HepG2 (cell line): ENCODE measurements around the gene TMEM63B. TPM values are rescaled to one million over a fixed set of nuclear protein-coding genes. Genes with fewer than 3 reads are reported as not detected.
A peak's percentile ranks its signal among the peaks of the same experiment; 100 is the strongest.

Source experiments
- ATM ChIP-seq: fragments of 450-650 bp; IDR thresholded peaks from 2 replicates; pipeline ENCODE4 v1.7.1; 2017; ENCODE audit warnings: mild to moderate bottlenecking, borderline replicate concordance
- BATF2 ChIP-seq: sonication (generic); formaldehyde crosslinking; IDR thresholded peaks from 2 replicates; pipeline ENCODE4 v1.8.0; 2022; ENCODE audit warnings: mild to moderate bottlenecking, missing genetic modification reagents, moderate library complexity
- BCLAF1 ChIP-seq: fragments of 450-650 bp; IDR thresholded peaks from 2 replicates; pipeline ENCODE4 v1.6.1; 2017; ENCODE audit warnings: mild to moderate bottlenecking
- GZF1 ChIP-seq: sonication (generic); formaldehyde crosslinking; IDR thresholded peaks from 2 replicates; pipeline ENCODE4 v1.5.1; 2020; ENCODE audit warnings: mild to moderate bottlenecking, missing genetic modification reagents
- HDAC1 ChIP-seq: sonication (generic); formaldehyde crosslinking; IDR thresholded peaks from 2 replicates; pipeline ENCODE4 v1.5.1; 2020; ENCODE audit warnings: mild to moderate bottlenecking, missing genetic modification reagents
- MED8 ChIP-seq: sonication (generic); formaldehyde crosslinking; IDR thresholded peaks from 2 replicates; pipeline ENCODE4 v1.8.1; 2023; ENCODE audit warnings: mild to moderate bottlenecking, missing genetic modification reagents; ENCODE audit not compliant: insufficient replicate concordance
- MTA1 ChIP-seq: sonication (generic); formaldehyde crosslinking; IDR thresholded peaks from 2 replicates; pipeline ENCODE4 v1.4.0; 2020; ENCODE audit warnings: missing genetic modification reagents, mild to moderate bottlenecking, borderline replicate concordance
- MTF1 ChIP-seq: sonication (generic); formaldehyde crosslinking; IDR thresholded peaks from 2 replicates; pipeline ENCODE4 v1.5.0; 2020; ENCODE audit warnings: missing genetic modification reagents
- USF2 ChIP-seq, 2 experiments: sonication (generic) in 1 of 2; formaldehyde crosslinking in 1 of 2; IDR thresholded peaks; 2 replicates each; pipeline versions ENCODE4 v1.5.1 to v1.6.1; 2011 to 2020; ENCODE audit warnings: borderline replicate concordance in 1 of 2, low read depth in 1 of 2, low read length in 1 of 2, mild to moderate bottlenecking in 1 of 2, missing genetic modification reagents in 1 of 2, moderate library complexity in 1 of 2
- WIZ ChIP-seq: sonication (generic); formaldehyde crosslinking; IDR thresholded peaks from 2 replicates; pipeline ENCODE4 v1.5.1; 2020; ENCODE audit warnings: mild to moderate bottlenecking, missing genetic modification reagents
- YY1 ChIP-seq: IDR thresholded peaks from 2 replicates; pipeline ENCODE4 v1.6.1; 2011; ENCODE audit warnings: low read length, low read depth, moderate library complexity, mild to moderate bottlenecking; ENCODE audit not compliant: insufficient read depth, insufficient replicate concordance
- ZBTB21 ChIP-seq: sonication (generic); formaldehyde crosslinking; IDR thresholded peaks from 2 replicates; pipeline ENCODE4 v1.4.0; 2020; ENCODE audit warnings: missing genetic modification reagents
- ZNF124 ChIP-seq: sonication (generic); formaldehyde crosslinking; IDR thresholded peaks from 2 replicates; pipeline ENCODE4 v1.4.0; 2020; ENCODE audit warnings: missing genetic modification reagents
- ZNF33B ChIP-seq: sonication (generic); formaldehyde crosslinking; IDR thresholded peaks from 2 replicates; pipeline ENCODE4 v1.5.1; 2020; ENCODE audit warnings: mild to moderate bottlenecking, missing genetic modification reagents
- ZNF460 ChIP-seq: sonication (generic); formaldehyde crosslinking; IDR thresholded peaks from 2 replicates; pipeline ENCODE4 v1.5.1; 2020; ENCODE audit warnings: missing genetic modification reagents, mild to moderate bottlenecking, borderline replicate concordance
- ZNF652 ChIP-seq: IDR thresholded peaks from 2 replicates; pipeline ENCODE4 v1.6.1; 2016; ENCODE audit warnings: low read depth, borderline replicate concordance
- ZNF691 ChIP-seq: sonication (generic); formaldehyde crosslinking; IDR thresholded peaks from 2 replicates; pipeline ENCODE4 v1.4.0; 2020; ENCODE audit warnings: missing genetic modification reagents, low read depth, mild to moderate bottlenecking, borderline replicate concordance
- ZNF703 ChIP-seq: sonication (generic); formaldehyde crosslinking; IDR thresholded peaks from 2 replicates; pipeline ENCODE4 v1.5.1; 2020; ENCODE audit warnings: missing genetic modification reagents, mild to moderate bottlenecking, moderate library complexity, borderline replicate concordance
- ZXDC ChIP-seq: sonication (generic); formaldehyde crosslinking; IDR thresholded peaks from 2 replicates; pipeline ENCODE4 v1.5.0; 2020; ENCODE audit warnings: mild to moderate bottlenecking, missing genetic modification reagents
- polyA plus RNA-seq, 8 experiments: library from polyadenylated mRNA; depleted of rRNA in 3 of 8; stranded (reverse) in 7 of 8; unstranded in 1 of 8; fragments of >200 nt; fragmentation: Illumina TruSeq in 4 of 8; extraction: Trizol in 4 of 8; gene quantifications; 2 replicates each; pipeline versions ENCODE4 v1.2.1 to v1.2.3, GENCODE V29; 2011 to 2016; ENCODE audit warnings: low read depth in 4 of 8, missing spikeins in 1 of 8, mixed read lengths in 1 of 8; ENCODE audit not compliant: insufficient read depth in 1 of 8
- total RNA-seq, 5 experiments: library from RNA; depleted of rRNA; stranded (reverse); fragments of >200 nt; fragmentation: Illumina TruSeq; extraction: Trizol; gene quantifications; 2 replicates each; pipeline ENCODE4 v1.2.3, GENCODE V29; 2016; ENCODE audit warnings: low read depth in 1 of 5

Gene TMEM63B
- total and polyA plus RNA-seq, 2 of the 13 experiments (the other 11 are each of a cell fraction or from before 2014, with no cell fraction given): 27.4 to 75.8 TPM

- TF ChIP-seq USF2 (IDR thresholded peaks at IDR 0.05; ENCODE audit: low read depth, low read length) (no peak), USF2 (CRISPR knock-in tag; IDR thresholded peaks at IDR 0.05; ENCODE audit: borderline replicate concordance) (no peak), ZNF33B (CRISPR knock-in tag) (no peak; the same call in 1 of the 2 replicates), ZNF691 (peak; percentile 28; the same call in 1 of the 2 replicates), HDAC1 (CRISPR knock-in tag) (peak; percentile 93), BCLAF1 (no peak), GZF1 (CRISPR knock-in tag) (no peak), WIZ (CRISPR knock-in tag) (no peak), MTA1 (CRISPR knock-in tag) (no peak; the same call in none of the 2 replicates), MTF1 (CRISPR knock-in tag) (no peak), ZNF652 (CRISPR knock-in tag) (peak; percentile 36; the same call in 1 of the 2 replicates), BATF2 (no peak), ATM (no peak), MED8 (CRISPR knock-in tag) (no peak), ZXDC (CRISPR knock-in tag) (no peak), ZNF703 (CRISPR knock-in tag) (no peak; the same call in 1 of the 2 replicates), ZBTB21 (CRISPR knock-in tag) (peak; percentile 89), ZNF460 (CRISPR knock-in tag) (no peak; the same call in 1 of the 2 replicates), ZNF124 (CRISPR knock-in tag) (0 out of 2 replicates have a peak, but pooled peaks have one; percentile 29), YY1 (peak; percentile 28)
Observed at GRCh38 chr6:44094403-44095242, 32.7 kb upstream of the TMEM63B start (continued).
